COLO668 (cell line): ENCODE measurements around the gene KIAA2012.
"Not testable (repeated sequence)": the region's sequence is repeated elsewhere in the genome, so short reads cannot be mapped to it uniquely, and the experiment has no call there.

ENCODE experiments used
- DNase-seq: peaks from one replicate; lab custom pipeline; 2025; ENCODE audit not compliant: unreplicated experiment; lab: John Stamatoyannopoulos, UW

The KIAA2012 gene

DNA sequence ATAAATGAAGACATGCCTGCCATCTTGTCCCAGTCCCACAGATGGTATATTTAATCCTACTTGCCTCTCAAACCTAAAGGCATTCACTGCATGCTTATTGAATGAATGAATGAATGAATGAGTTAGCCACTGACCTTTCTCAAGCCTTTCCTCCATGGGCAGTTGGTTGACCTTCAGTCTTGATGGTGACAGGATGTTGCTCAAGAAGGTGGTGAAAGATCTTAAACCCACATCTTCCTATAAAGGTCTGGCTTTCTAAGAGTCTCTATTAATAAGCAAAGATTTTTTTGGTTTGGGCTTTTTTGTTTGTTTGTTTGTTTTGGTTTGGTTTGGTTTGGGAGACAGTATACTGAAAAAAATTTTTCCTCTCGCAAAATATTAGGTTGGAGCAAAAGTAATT is 41.7 kb downstream of the KIAA2012 start:
- no peak for DNase-seq

DNA sequence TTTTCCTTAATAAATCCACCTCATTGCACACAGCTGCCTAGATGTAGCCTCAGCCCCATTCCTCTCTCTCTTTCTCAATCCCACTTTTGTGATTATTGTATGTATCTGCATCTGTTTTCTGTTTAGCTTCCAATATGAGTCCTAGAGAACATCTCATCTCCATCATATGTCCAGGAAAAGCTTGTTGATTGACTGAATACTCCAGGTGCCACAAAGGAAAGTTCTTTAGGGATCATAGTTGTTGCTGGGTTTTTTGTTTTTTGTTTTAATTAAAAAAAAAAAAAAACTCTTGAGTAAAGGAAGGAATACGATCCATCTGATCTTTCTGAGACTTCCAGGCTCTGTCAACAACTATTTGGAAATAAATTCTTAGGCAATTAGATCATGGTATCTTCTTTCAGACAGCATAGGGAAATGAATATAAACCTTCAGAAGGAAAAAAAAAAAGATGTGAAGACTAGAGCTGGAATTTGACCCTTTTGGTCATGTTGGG is 42.5 kb downstream of the KIAA2012 start:
- no peak for DNase-seq

DNA sequence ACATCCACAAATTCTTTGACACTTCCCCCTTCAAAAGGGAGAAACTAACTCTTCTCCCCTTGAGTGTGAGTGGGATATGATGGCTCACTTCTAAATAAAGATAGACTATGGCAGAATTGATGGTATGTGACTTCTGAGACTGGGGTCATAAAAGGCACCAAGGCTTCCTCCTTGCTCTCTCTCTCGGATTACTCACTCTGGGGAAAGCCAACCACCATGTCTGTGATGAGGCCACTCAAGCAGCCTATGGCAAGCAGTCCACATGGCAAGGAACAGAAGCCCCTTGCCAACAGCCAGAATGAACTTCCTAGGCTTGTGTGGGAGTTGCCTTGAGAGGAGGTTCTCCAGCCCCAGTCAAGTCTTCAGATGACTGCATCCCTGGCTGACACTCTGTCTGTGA is 43.6 kb downstream of the KIAA2012 start:
- no peak for DNase-seq

DNA sequence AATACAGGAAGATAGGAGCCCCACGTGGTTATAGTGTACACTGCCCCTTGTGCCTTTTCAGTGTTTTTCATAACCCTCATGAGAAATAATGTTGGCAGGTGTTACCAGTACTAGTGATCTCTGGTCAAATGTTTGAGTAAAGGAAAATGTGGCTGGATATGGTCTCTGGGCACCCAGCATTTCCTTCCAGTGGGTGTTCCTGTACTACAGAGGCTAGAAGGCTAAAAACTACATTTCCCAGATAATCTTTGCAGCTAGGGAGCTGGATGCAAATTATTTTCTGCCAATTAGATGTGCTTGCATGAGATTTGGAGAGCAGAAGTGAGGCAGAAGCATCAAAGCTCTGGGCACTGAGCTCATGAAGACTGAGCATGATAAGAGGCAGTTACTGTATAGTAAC is 45.1 kb downstream of the KIAA2012 start:
- DNase-seq: no peak

DNA sequence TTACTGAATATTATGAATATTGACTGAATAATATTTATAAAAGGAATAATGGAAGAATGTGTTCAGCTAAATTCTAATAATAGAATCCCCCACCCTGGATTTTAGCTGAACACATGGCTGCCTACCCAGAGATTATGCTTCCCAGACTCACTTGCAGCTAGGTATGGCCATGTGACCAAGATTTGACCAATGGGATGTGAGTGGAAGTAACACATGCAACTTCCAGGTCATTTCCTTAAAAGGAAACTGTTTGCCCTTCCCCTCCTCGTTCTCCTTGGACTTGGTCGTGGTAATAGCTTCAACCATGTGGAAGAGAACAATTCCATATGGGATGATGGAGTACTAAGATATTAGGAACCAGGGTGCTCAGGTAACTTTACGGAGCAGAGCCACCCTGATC is 47.8 kb downstream of the KIAA2012 start:
- no peak for DNase-seq

DNA sequence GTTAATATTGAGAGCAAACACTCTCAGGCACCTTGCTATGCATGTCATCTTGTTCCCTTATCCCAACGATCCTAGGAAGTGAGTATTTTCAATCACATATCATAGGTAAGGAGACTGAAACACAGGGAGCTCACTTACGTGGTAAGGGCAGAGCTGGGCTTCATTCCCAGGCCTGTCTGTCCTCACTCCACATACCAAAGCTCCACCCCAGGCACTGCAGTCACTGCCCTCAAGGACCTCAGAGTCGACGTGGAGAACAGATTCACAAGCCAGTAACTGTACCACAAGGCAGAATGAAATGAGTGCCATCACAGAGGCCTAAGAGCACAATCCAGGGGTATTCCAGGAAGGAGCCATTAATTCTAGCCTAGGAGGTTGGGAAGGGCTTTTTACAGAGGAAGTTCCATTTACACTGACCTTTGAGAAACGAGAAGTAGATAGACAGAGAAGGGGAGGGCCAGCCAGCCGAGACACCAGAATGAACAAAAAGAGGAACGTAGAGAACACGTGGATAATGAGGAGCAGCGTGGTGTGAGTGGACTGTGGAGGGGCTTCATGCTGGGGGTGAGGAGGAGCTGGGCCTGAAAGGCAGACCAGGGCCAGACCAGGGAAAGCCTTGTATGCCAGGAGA is 48.6 kb downstream of the KIAA2012 start:
- DNase-seq: no peak

DNA sequence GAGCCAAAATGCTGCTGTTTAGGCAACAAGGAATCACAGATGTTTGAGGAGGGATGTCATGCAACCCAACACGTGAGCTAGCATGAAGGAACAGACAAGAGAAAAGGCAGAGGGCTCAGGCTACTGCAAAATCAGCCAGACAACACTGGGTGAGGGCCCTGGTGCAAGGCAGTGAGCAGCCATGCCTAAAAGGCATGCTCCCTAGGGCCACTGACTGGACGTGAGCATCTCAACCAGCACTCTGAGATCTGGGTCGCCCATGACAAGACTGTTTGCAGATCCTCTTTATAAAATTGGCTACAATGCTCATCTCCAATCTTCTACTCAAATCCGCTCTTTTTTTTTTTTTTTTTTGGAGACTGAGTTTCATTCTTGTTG is 49.1 kb downstream of the KIAA2012 start:
- DNase-seq: no peak

DNA sequence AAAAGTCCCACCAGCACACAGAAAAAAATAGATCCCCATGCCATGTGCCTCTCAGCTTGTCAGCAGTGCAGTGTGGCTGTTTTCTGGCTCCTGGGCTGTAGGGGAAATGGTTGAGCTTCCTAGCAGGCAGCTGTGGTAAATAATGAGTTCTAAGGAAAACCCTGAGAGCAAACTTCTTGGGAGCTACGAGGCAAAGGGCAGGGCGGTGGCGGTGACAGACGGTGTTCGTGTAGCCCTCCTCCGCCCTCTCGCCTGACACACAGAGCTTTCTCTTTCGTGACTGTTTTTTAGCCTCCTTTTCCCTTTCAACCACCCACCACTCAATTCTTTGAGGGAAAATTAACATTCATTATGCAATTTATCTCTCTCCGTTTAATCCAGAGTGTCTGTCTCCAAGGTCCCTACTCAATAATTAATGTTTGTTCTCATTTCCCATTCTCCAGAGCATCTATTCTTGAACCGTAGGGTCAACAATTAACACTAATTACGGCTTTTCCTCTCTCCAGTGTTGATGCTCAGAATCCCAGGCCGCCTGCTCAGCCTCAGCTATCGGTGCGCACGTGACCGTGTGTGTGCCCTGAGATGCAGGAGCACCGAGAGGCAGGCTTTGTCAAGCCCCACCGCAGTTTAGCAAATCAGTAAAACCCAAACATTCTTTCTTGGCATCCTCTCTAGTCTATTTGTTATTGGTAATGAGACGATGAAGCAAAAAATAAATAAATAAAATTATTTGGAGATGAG is 50.1 kb downstream of the KIAA2012 start:
- DNase-seq: no peak

DNA sequence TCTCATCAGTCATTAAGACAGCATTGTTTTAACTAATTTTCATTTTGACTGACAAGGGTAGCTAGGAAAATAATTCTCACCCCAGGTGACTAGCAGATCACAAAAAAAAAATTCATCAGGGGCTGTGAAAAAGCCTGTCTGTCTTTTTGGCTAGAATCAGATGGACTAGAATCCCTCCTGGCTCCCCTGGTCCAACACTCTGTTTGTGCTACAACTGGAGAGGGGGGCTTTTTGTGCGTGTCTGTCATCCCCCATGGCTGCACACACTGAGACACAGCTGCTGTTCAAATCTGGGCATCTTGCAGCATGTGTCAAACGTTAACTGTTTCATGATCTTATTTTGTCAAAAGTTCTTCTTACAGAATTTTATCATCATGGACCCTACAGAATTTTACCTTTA is 51.2 kb downstream of the KIAA2012 start:
- DNase-seq: no peak

DNA sequence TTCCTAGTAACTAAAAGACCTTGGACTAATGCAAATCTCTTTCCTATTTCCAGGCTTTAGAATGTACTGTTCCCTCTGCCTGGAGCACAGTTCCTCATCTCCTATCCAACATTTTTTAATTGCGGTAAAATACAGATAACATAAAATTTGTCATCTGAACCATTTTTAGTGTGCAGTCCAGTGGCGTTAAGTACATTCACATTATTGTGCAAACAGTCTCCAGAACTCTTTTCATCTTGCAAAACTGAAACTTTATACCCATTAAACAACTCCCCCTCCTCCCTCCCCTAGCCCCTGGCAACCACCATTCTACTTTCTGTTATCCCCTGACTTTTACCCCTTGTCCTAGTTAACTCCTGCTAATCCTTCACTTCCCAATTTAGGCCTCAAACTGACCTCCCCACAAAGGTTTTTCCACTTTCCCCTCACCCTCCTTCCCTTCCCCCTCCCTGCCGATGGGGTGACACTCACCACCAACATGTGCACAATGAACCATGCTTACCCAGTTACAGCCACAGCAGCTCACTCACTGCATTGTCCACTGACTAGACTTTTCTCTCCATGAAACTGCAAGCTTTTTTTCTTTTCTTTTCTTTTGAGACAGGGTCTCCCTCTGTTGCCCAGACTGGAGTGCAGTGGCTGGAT is 54.8 kb downstream of the KIAA2012 start:
- no peak for DNase-seq

DNA sequence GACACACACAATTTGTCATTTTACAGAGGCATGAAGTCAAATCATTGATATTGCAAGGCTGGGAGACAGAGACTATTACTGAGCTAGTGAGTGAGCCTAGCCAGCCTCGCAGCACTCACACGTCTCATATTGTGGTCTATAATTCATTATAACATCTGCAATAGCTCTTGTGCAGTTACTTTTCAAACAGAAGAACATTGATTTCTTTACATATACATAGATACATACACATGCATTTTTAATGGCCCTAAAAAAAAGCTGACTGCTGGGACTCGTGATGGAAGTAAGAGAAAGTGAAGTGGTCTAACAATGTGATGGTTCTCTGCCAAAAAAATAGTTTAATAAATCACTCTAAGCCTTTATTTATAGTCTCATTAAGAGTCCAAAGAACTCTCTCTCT is 56.8 kb downstream of the KIAA2012 start:
- no peak for DNase-seq

DNA sequence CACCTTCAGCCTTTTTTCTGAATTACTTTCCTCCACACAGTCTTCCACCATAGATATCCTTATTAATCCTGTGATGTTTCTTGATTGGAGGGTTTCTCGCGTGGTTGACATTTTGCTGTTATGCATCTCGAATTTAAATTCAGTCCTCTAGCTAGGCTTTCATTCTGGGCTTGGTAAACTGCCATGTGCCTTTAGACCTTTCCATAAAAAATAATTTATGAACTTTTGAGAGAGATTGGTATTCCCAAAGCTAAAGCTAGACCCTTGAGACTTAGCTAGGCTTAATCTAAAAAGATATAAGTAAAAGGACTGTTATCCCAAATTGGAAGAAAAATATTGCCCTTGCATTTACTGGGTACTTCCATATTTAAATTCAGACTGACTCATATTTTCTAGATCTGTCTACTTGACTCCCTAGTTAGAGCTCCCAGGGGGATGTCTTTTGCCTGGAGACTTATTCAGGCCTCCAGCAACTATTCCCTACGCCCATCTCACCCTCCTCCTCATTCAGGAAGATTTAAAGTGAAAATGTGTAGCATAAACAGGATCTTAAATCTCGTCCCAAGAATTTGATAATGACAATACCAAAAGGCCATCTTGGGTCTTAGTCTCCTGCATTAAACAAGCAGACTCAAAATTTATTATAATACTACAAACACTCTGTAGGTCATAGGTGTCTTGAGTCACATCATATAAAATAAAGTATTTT is 60.3 kb downstream of the KIAA2012 start:
- no peak for DNase-seq

DNA sequence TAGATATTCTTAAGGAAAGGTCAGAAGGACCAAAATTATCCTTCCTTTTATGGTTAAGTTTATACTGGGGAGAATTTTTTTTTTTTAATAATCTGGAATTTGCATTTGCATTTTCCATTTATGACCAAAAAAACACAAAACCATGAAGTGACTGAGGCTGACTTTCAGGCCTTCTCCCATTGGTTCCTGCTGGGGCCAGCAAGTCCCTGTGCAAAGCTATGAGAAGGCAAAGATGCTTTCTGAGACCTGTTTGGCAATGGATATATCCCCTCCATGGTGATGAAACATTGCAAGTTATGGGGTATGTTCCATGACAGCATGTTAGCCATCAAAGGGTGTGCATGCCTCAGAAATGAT is 60.8 kb downstream of the KIAA2012 start:
- no peak for DNase-seq

DNA sequence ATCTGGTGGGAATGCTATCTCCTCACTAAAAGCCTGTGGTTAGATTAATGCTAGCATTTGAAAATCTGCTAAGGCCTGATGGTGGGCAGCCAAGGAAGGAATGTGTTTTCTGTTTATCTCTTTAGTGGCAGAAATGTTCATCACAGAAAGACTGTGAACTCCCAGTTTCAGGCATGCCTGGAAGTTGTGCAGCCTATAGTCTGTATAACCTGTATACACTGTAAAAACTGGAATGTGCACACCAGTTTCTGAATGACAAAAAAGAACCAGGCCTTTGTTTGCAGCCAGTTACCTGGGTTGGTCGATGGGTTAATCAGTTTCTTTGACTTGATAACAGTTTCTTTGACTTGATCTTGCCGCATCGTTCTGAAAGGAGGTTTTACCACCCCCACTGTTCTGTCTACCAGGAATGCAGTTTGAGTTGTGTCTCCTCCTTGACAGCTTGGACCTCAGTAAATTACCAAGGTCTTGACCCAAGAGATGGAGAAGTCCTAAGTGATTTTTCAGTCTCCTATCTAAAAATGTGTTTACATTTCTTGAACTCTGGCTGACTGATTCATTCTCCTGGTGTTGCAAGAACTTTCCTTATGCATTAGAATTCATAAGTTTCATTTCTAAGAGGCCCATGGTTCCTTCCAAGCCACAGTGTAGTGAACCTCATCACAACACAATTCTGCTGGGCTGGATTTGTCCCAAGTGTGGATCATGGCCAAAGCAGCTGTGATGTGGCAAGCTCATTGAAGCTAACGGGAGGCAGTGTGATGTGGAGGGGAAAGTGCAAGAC is 62.2 kb downstream of the KIAA2012 start:
- DNase-seq: no peak

DNA sequence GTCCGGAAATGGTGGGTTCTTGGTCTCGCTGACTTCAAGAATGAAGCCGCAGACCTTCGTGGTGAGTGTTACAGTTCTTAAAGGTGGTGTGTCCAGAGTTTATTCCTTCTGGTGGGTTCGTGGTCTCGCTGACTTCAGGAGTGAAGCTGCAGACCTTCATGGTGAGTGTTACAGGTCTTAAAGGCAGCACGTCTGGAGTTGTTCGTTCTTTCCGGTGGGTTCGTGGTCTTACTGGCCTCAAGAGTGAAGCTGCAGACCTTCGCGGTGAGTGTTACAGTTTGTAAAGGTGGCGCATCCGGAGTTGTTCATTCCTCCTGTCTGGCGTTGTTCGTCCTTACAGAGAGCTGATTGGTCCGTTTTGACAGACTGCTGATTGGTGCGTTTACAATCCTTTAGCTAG is 63.0 kb downstream of the KIAA2012 start:
- DNase-seq: not testable (repeated sequence)

DNA sequence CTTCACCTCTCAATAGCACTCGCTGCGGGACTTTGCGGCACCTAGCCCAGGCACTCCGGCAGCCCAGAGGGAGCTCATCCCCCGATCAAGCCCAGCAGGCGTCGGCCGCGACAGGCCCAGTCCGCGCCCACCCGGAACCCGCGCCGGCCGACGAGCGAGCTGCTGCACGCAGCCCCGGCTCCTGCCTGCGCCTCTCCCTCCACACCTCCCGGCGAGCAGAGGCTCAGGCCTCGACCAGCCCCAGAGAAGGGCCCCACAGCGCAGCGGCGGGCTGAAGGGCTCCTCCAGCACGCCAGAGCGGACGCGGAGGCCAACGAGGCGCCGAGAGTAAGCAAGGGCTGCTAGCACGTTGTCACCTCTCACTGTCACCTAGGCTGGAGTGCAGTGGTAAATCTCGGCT is 63.5 kb downstream of the KIAA2012 start:
- no peak for DNase-seq

DNA sequence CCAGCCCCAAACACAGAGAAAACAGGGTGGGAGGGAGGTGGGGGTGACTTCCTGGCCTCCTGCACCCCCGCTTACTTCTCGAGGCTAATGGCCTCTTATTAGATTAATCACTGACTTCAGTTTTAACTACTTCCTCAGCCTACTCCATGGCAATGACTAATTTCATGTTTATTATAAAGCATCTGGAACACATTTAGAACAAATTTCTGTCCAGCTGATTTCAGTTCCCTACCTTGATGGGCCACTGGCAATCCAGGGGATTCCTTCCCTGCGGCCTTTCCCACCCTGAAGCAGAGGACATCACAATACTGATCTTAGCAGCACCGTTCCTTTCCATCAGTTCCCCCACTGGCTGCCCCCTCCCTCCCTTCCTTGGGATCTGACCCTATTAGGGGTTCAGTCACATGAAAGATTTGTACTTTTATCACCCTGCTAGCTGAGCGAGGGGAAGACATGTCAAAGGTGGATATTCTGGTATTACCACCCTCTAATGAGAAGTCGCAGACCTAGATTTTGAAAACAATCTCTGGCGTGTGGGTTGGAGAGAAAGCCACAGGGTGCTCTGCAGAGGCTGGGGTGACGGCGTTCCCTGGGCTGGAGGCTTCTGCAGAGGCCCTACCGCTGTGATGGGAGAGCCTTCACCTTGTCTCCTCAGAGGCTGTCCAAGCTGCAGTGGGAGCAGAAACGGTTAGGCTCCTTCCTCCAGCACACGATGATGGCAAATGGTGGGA is 67.6 kb downstream of the KIAA2012 start:
- DNase-seq: no peak

DNA sequence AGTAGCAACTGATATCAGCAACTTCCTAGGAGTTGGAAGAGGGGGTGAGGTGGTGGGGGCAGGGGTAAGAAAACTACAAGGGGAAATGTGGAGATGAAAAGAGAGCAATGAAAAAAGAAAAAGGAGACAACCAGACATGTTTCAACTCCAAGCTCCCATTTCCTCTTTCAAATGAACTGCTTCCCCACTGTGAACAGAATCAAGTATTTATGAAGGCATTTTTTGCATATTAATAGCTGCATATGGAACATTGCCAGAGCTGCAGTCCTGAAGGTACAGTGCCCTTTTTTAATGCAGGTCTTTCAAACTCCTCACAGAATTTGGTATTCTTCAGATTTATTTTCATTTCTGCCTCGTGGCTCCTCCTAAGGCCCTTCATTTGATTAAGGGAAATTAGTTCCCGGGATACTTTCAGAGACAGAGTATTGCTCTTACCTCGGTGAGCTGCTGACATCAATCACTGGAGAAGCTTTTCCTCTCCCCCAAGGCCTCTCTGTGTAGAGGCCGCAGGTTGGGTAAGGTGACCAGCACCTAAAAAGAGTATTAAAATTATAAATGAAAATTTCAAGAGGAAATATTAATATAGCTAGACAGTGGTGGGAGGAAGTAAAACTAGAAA is 68.4 kb downstream of the KIAA2012 start:
- no peak for DNase-seq

DNA sequence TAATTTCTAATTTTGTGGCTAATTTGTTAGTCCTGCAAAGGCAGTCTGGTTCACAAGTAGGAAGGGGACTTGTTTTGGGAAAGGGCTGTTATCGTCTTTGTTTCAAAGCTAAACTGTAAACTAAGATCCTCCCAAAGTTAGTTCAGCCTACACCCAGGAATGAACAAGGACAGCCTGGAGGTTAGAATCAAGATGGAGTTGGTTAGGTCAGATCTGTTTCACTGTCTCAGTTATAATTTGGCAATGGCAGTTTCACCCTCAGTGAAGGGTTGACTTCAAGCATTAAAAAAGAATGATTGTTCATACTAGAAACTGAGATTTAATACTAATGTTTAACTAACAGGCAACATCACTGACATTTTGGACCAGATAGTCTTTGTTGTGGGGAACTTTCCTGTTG is 69.5 kb downstream of the KIAA2012 start:
- no peak for DNase-seq

DNA sequence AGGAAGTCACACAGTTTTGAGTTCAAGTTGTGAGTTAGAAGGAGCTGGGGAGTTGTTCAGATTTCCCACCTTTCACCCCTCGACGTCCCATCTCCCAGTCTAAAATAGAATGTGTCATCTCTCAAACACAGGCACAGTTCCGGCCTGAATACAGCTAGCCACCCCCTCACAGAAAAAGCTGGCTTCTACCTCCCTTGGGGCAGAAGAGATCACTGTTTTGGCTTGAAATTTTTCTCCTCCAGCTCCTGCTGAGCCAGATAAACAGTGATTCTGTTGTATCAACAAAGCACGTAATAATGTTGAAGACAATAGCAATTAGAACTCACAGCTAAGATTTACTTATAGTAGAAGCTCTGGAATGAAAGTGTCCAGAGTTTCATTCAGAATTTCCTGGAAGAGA is 74.7 kb downstream of the KIAA2012 start:
- no peak for DNase-seq
